IPS-11a (cell line): ENCODE results near the gene INTS6.
"Not testable (repeated sequence)": the region's sequence is repeated elsewhere in the genome, so short reads cannot be mapped to it uniquely, and the experiment has no call there.

Experiments
- H3K4me3 ChIP-seq: one replicate; pipeline ENCODE4 v1.5.1; 2013; ENCODE audit warnings: low read depth, low read length, control low read depth

Gene INTS6

DNA sequence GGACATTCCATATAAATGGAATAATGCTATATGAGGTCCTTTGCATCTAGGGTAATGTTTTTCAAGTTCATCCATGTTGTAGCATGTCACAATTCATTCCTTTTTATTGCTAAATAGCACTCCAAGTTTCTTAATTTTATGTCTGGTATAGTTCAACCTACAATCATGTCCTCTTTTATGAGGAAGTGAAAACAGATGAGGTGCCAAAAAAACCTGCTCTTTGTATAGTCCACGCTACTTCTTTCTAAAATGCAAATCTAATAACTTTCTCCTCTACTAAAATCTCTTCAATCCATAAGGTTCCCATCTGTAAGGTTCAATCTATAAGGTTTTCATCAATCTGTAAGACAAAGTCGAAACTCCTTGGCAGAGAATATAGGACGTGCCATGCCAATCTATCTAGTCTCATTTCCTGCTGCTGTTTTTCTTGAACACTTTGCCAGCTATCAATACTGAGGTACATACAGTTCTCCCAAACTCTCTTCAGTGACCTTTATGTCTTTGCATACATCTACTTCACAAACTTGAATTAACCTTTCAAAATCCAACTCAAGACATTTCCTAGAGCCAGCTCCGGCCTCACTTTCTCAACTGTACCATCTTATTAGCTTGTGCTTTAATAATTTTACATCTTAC, 33.7 kb downstream of the INTS6 start:
- H3K4me3 ChIP-seq, result no peak overlapping the region

DNA sequence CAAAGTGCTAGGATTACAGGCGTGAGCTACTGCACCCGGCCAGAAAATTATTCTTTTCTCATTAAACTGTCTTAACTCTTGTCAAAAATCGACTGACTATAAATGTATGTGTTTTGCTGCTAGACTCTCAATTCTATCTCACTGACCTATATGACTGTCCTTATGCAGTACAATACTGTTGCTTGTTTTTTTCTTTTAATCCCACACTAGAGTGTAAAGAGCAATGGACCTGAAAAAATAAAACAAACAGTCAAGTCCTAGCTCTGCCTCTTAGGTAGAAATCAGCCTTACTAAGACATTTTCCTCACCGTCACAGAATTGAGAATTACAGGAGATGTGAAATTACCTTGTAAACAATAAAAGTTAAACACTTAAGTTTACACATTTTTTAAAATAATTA, 35.1 kb downstream of the INTS6 start:
- no peak overlapping the region for H3K4me3 ChIP-seq

DNA sequence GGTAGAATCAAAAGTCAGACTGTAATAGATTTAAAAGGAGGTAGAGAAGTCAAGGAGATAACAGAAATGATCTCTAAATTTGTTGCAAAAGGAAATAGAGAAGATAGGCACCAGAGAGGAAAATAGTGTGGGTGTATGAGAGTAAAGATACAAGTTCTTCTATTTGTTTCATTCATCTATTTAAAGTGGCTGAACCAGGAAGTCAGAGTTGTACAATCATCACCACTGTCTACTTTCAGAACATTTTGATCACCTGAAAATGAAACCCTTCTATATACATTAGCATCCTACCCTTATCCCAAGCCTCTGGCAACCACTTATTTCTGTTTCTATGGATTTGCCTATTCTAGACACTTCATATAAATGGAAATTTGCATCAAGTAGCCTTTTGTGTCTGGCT, 36.7 kb downstream of the INTS6 start:
- no peak overlapping the region for H3K4me3 ChIP-seq

DNA sequence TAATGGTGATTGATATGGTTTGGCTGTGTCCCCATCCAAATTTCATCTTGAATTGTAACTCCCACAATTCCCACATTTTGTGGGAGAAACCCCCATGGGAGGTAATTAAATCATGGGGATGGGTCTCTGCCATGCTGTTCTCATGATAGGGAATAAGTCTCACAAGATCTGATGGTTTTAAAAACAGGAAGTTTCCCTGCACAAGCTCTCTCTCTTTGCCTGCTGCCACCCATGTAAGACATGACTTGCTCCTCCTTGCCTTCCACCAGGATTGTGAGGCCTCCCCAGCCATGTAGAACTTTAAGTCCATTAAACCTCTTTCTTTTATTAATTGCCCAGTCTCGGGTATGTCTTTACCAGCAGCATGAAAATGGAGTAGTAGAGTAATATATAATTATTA, 37.5 kb downstream of the INTS6 start:
- H3K4me3 ChIP-seq, result not testable (repeated sequence)

DNA sequence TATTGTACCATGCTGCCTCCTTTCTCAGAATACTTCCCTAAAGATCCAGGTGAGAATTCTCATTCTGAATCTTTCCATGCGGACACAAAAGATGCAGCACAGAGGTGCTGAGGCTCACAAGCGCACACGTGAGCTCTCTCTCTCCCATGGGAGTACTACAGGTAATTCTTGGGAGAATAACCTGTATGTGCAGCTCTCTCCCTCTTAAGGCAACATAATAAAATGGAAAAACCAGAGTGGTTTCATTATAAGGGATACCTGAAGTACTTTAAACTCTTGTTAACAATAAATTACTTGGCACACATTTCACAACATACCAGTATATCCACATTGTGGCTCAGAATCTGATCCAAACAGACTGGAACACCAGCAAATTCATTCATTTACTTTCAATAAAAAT, 40.4 kb downstream of the INTS6 start:
- no peak overlapping the region for H3K4me3 ChIP-seq

DNA sequence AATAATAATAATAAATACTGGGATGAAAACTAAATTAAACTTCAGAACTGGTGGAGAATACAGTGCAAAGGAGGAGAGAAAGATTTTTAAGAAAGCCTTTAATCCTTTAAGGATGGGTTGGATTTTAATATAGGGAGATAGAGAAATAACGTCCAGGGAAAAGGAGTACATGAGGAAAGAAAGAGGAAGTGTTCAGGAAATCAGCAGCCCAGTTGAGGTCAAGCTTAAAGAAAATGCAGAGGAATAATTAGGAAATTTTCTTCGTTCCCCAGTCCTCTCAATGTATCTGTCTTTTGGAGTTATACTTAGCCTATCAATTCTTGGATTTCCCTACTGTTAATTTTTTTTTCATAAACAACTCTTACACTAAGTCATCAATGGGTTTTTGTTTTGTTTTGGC, 47.7 kb downstream of the INTS6 start:
- no peak overlapping the region for H3K4me3 ChIP-seq

DNA sequence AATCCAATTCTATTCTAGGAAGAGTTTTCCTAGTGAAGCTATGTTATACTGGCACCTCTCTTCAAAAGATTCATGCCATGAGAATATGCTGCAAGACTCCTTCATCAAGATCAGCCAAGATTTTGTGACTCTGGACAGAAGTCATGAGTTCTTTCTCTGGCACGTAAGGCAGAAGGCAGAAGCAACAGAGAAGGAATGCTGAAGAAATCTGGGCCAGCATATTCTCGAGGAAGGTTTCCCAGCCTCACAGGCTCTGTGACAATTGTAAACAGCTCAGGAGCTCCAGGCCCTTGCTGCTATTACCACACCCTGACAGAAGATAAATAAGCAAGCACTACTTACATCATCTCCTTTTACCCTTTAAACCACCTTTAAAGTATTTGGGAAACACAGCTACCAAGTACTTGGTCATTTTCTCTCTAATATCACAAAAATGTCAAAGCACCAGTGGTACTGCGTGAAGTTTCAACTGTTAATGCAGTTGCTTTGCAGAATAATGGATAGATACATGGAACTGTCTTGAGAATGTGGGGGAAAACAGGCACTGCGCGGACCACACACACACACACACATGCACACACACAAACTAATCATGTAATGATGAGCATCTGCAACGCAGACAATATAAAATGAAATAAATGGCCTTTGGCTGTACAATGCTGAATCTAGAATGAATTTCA, 55.4 kb downstream of the INTS6 start:
- H3K4me3 ChIP-seq, result no peak overlapping the region

DNA sequence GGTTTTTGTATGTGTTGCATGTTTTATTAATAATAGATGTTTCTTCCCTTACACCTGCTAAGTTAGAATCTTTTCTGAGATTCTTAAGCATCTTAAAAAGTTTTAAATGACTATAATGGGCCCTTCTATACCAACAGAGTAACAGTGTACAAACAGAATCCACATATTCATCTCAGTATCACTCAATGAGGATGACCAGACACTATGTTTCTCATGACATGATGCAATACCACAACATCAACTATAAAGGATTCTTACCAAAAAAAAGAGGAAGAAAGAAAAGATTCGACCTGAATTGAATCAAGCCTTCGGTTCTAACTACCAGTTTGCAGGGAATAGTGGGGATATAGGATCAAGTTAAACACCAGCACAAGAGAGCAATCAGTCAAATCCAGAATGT, 56.5 kb downstream of the INTS6 start:
- H3K4me3 ChIP-seq, result no peak overlapping the region

DNA sequence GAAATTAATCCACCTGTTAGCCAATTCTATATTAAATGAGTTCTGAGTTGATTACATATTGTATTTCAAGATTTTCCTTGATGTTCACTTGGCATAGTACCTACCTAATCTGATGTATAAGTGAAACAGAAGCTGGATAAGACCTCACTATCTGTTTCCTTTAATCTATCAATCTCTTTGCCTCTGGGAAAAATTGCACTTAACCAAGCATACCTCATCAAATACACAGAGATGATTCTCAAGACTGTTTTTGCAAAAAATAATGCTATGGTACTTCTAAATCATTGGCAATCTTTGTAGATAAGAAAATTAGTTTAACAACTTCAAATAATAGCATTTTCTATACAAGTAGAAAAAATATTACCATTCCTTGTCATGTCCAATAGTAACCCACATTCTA, 58.1 kb downstream of the INTS6 start:
- H3K4me3 ChIP-seq, result no peak overlapping the region

DNA sequence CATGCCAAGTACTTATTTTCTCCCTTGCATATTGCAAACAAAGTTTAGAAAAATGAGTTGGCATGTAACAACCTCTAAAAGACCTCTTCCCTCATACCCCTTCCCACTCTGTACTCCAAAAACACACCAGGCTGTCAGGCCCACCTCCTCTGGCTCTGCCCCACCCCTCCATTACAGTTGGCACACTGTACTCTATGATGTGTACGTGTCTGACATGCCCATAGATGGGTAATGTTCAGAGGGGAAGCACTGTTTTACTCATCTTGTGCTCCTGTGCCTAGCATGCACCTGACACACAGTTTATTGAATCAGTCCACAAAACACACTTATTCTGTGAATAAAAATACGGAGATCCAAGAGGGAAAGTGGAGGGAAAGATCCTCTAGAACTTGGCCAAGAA, 67.7 kb downstream of the INTS6 start:
- no peak overlapping the region for H3K4me3 ChIP-seq

DNA sequence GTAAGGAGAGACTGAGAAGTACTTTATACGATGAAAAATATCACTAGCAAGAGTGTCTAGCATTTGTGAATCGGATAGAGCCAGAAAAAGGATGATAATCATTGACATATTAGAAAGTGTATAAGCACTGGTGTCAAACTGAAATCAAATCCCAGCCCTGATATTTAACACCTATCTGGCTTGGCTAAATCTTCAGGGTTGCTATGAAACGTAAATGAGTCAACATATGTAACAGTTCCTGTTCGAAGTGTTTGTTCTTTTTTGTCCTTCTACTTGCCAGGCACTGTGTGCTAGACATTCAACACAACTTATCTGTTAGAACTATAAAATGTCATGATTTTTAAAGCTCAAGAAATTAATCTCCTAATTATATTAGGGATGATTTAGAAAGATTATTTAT, 72.6 kb downstream of the INTS6 start:
- H3K4me3 ChIP-seq, result no peak overlapping the region

DNA sequence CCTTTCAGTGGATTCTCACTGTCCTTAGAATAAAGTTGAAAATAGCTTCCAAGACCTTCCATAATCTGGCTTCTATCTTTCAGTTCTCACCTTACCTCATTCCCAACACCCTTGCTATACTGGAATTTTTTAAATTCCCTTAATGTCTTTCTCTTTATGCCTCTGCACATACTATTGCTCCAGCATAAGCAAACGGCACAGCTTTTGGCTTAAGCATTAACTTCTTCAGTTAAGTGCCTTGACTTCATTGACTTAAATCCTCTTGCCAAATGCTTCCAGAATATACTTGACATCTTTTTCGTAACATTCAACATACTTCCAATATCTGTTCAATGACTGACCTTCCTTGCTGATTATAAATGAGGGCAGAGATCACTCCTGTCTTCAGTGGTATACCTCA, 79.4 kb downstream of the INTS6 start:
- no peak overlapping the region for H3K4me3 ChIP-seq

DNA sequence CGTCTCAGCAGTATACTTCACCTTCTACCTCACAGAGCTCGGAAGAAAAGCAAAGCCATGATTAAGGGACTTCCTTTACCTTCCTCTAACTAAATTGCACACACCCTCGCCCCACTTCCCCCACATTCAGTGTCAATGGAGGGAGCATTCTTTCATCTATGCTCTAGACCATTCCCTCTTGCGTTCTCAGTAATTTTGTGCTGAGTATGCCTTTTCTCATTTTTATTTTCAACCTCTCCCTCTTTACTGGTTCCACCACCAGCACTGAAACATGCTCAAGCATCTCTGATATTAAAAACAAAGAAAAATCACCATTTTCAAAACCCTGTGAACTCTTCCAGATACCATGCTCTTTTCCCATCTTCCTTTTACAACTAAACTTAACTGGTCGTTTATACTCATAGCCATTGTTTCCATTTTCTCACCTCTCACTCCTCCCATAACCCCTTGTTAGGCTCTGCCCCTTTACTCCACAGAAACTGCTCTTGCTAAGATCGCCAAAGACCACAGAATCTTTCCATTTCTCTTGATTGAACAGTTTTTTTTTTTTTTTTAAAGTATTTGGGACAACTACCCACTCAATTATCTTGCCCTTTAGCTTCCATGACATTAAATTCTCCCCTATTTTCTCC, 81.0 kb downstream of the INTS6 start:
- no peak overlapping the region for H3K4me3 ChIP-seq

DNA sequence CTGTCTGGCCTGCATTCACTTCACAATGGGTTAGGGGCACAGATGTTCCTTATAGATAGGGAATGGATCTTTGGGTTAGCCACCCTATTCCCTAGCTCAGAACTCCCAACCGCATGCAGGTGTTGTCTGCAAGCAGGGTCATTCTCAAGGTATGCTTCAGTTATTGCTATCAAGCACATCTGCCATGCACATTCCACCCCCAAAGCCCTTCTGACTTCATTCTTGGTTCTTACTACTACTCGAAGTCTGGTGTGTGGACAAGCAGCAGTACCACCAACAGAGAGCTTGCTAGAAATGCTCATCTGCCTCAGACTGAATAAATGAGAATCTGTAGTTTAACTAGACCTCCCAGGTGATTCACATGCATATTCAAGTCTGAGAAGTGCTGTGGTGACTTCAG, 82.0 kb downstream of the INTS6 start:
- H3K4me3 ChIP-seq, result no peak overlapping the region

DNA sequence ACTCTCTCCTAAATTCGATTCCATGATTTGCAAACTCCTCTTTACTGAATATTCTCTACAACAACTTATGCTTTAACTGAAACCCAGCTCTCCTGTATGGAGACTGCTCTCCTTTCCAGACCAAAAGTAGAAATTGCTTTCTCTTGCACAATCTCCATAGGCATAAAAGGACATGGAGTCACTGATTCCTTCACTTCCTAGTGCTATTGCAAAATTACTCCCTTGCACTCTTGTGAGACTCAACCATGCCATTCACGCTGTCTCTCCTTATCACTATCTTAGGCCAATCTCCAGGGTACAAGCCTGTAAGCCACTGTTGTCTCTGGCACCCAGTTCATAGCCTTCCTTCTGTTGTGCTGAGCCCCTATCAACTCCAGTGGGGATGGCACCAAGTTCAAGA, 82.7 kb downstream of the INTS6 start:
- no peak overlapping the region for H3K4me3 ChIP-seq

DNA sequence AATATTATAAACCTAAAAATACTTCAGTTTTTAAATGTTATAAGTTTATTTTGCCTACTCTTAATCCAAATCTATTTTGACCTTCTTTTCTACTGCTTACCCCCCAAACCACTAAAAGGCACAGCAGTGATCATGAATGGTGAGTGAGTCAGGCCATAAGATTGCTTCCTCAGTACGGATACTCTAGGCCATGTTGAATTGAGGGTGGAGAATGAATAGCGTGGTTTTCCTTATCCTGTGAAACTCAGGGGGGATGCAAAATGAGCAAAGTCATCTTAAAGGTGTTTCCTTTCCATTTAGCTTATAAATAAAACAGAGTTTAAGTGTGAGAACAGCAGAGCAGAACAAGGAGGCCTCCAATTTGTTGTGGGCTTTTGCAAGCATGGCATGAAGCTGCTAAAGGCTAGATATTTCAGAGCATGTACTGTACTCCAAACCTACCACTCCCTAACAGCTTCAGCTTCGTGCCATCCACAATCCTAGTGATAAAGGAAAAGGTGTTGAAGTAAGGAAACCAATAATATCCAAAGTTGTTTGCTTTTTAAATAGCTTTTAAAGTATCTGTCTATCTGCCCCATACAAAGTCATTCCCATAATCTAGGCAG, 88.3 kb downstream of the INTS6 start:
- H3K4me3 ChIP-seq, result no peak overlapping the region

DNA sequence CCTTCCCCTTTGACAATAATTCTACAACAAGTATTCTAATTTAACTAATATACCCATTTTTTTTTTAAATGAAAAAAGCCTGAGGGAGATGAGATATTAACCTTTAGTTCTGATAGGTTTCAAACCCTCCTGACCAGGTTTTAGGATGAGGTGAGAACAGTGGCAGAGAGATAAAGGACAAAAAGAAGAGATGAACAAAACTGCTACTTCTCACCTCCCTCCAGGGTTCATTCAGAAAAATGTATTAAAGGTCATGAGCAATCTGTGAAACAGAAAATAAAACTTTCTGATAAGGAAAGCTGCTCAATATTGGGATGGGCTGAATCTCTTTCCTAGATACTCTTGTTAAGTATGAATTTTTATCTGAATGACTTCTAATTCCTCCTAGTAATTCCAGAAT, 89.2 kb downstream of the INTS6 start:
- H3K4me3 ChIP-seq, result no peak overlapping the region

DNA sequence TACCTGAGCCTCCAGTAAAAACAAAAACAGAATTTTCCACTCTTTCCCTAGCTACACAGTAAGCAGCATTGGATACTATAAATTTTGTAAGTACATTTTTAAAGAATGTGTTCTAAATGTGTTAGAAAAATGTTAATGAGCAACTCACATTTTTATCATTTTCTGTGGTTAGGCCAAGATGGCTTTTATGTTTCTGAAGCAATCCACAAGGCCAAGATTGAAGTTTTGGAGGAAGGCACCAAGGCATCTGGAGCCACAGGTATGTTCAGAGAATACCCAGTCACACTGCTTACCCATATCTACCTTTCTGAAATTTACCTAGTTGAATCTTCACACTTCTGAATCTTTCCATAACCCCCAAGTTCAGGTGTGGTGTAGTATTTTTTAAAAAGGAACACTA, 91.7 kb downstream of the INTS6 start:
- H3K4me3 ChIP-seq, result no peak overlapping the region

DNA sequence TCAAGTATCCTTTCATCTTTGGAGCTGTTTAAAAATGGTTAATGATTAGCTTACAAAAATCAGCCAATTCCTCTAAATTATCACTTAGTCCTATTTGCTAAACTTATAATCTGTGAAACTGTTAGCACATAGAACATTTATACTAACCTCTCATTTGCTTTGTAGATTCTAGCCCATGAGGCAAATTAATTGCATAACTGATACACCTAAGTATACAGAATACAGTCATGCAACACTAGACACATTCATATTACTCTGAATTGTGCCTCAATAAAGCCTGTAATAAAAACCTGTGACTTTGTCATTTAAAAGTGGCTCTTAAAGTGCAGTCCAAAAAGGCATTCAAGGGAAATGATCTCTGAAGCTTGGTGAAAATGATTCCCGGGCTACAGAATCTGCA, 92.3 kb downstream of the INTS6 start:
- H3K4me3 ChIP-seq, result no peak overlapping the region

DNA sequence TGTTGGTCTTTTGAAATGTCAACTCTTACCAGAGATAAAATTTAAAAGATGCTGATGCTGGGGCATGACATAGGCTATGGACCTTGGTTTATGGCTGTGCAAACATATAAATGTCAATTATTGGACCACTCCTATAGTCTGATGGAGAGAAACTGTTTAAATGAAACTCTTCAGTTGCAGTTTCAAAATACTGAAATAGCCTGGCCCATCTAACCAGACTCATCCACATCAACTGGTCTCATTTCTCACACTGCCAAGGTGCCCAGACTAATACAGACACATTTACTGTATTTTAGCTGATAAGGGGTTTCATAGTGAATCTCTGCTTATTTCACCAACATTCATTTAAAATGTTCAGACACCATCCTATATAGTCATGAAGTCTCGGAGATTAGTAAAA, 93.5 kb downstream of the INTS6 start:
- no peak overlapping the region for H3K4me3 ChIP-seq

DNA sequence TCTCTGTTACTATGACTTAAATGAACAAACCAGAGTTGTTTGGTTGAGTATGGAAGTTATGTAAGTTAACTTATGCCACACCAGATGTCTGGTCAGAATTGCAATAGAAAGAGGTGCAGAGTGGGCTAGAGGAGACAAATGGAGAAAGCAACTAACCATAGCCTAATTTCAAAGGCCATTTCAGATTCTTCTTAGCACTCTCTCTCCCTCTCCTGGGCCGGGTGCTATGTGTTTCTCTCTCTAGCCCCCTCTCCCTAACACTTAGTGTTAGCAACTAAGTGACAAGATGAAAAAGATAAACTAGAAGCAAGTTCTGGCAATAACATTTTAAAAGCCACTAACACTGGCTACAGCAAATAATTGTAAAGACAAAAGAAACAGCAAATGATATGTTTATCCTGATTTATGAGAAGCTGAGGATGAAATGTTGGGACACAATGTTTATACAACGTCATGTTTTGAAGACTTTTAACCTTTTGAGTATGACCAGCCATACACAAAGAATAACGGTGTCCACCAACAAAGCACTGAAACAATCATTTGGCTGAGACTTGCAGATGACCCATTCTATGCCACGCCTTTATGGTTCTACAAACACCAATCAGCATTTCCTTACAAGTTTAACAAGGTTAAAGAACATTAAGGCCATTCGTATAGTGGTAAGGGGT, 94.8 kb downstream of the INTS6 start:
- no peak overlapping the region for H3K4me3 ChIP-seq

DNA sequence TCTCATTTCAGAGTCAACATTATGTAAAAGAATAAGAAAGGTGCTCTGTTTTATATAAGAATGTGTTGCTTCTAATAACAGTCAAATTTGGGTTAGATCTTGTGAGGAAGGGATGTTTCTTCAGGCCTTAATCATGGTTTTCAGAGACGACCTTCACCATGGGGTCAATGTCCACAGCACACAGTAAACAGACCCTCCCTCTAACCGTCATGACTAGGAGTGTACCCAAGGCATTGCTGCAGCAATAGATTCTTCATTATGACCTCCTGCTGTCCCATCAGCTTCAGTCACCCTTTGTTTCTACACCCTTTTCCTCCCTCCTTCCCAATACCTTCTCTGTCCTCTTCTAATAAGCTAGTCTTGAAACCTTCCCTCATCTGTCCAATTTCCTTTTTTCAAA, 97.6 kb downstream of the INTS6 start:
- no peak overlapping the region for H3K4me3 ChIP-seq
